NCI-H1694 treated with DMSO at 0.1 percent for 48 hours (cell line): ENCODE measurements around the gene RDH11.
A peak's percentile ranks its signal among the peaks of the same experiment; 100 is the strongest.
"Not testable (repeated sequence)": the region's sequence is repeated elsewhere in the genome, so short reads cannot be mapped to it uniquely, and the experiment has no call there.

Experiments used
- DNase-seq: peaks from one replicate; lab custom pipeline; 2025; lab: John Stamatoyannopoulos, UW

The RDH11 gene, protein sequence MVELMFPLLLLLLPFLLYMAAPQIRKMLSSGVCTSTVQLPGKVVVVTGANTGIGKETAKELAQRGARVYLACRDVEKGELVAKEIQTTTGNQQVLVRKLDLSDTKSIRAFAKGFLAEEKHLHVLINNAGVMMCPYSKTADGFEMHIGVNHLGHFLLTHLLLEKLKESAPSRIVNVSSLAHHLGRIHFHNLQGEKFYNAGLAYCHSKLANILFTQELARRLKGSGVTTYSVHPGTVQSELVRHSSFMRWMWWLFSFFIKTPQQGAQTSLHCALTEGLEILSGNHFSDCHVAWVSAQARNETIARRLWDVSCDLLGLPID

DNA sequence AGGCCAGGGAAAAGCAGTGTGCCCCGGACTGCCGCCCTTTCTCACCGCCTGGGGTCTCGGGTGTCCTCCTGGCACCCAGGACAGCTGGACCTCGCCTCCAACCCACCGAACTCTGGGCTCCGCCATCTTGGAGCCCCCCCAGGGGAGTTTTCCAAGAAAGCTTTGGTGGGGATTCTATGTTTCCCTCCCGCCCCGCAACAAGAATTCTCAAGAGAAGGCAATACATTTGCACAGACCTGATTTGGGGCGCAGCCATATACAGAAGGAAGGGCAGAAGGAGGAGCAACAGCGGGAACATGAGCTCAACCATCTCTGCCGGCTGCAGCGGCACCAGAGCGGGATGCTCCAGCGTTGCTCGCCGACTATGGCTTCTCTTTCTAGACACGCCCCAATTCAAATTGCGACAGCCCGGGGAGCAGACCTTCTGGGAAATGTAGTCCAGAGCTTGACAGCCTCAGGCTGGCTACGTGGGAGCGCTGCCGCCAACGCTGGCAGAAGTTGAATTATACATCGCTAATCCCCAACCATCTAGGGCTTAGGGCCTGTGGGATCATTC lies at the start of gene RDH11:
Gene RDH11 (minus strand): TSS at position 371 of the 556 bp plus-strand sequence. CDS start 61 bp downstream, at position 310.
- DNase-seq: peak; percentile 97

DNA sequence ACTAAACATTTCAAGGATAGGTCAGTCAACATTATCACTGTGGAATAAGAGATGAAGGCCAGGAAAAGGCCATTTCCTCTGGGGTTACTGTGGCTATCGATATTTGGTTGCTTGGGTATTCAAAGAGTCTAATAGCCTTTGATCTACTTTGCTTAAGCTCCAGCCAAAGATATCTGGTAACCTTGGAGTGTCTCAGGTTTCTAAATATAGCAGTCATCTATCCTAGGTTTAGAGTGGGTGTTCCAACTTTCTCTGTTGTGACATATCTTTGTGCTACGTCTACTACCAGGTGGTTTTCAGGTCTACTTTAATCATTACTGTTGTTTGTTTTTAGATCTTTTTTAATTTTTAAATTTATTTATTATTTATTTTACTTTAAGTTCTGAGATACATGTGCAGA lies 48.5 kb upstream of the RDH11 start:
- DNase-seq: no peak

- no peak for DNase-seq
These were observed 43.4 kb upstream of the RDH11 start for GRCh38 chr14:67738740-67739504.

GRCh38 chr14:67736771-67737170 lies 41.2 kb upstream of the RDH11 start:
- no peak for DNase-seq

DNA sequence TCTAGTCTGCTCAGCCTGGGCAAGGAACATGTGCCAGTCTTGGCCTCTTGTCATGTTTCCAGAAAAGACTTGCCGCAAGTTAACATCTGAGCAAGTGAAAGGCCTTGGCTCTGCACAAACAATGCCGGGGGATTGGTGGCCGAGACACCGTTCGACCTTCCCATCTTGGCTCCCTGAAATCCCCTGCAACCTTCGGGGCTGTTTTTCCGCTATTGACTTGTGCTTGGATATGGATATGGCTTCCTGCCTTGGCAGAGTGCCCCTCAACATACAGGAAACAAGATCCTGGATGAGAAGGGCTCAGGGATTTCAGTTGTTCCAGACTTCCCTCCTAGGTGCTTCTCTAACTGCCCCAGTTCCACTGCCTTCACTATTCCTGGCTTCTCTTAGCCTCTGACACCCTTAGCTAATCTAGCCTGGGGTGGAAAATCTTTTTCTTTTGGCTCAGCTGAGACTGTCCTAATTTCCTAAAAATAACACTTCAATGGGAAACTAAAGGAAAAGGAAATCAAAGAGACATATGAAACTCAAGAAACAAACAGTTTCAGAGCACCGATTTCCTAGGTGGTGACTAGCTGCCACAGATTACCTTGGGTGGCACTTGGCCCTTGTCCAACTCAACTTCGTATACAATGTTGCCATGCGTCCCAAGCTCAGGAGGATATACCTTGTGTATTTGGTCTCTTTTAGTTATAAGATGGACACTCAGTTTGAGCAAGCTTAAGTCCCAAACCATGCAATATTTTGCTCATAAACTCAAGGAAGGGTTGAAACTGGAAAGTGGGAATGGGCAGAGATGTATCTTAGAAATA lies 40.0 kb upstream of the RDH11 start:
- DNase-seq: no peak

DNA sequence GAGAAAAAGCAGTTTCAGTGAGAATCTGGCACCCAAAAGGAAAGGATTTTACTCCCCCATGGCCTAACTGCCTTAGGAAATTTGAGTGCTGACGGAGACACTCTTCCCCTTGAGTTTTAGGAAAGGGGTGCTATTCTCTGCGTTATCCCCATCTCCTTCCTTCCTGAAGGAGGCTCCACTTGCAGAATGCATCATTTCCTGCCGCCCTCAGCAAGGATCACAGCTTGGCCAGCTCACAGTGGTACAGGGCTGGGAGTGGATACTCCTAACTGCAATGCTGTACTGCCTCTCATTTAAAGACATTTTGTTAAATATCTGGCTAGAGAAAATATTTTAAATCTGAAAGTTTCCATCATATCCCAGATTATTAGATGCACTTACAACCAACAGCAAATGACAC lies 39.1 kb upstream of the RDH11 start:
- no peak for DNase-seq

DNA sequence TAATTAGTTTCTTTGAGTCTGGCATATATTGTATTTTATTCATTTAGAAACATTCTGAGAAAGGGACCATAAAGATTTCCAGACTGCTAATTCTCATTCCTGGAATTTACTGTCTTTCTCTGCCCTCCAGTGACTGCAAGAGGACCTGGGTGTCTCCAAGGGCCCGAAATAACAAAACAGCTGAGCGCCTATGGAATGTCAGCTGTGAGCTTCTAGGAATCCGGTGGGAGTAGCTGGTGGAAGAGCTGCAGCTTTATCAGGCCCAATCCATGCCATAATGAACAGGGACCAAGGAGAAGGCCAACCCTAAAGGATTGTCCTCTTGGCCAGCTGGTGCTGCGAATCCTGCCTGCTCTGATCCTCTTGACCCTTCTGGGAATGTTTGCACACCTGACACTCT lies 38.1 kb upstream of the RDH11 start:
- DNase-seq: no peak

DNA sequence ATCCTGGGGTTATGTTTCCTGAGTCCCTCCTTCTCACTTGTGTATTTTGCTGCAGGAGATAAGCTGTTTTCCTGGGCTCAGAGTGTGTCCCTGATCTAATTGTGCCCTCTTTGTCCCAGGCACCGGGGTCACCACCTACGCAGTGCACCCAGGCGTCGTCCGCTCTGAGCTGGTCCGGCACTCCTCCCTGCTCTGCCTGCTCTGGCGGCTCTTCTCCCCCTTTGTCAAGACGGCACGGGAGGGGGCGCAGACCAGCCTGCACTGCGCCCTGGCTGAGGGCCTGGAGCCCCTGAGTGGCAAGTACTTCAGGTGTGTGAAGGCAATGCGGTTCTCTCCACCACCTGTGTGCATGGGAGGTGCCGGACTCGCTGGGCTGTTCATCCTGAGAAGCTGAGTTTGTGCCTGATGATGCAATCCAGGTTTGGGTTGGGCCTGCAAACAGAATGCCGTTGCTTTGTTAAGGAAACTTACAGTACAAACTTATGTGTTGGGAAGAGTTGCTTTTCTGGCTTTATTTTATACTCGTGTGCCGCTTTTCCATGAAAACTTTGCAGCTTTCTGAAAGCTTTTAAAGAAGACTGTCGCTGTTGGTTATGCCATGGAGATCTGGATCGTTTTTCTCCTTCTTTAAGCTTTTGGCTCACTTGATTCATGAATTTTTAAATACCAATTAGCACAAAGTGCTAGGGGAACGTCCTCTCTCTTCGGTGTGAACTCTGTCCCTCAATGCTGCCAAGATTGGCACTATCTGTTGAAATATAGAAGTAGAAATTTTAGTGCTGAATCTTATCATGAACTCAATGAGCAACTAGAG lies 33.7 kb upstream of the RDH11 start:
- no peak for DNase-seq

- DNase-seq: no peak
These were observed 32.7 kb upstream of the RDH11 start for GRCh38 chr14:67728258-67728657.

- no peak for DNase-seq
These were observed 31.8 kb upstream of the RDH11 start for GRCh38 chr14:67727361-67727760.

DNA sequence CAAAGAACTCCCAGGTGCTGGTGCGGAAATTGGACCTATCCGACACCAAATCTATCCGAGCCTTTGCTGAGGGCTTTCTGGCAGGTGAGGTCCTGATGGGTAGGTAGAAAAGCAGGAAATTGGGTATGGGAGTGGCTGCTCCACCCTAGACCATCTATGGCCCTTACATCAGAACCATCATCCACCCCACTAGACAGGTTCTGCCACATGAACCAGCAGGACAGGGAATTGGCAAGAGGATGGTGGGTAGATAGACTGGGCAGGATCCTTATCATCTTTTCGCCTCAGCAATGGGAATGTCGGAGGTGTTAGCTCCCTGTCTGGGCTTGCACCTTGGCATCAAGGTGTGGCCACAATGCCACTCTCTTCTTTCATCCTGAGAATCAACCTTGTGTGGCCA lies 29.6 kb upstream of the RDH11 start:
- DNase-seq: no peak

DNA sequence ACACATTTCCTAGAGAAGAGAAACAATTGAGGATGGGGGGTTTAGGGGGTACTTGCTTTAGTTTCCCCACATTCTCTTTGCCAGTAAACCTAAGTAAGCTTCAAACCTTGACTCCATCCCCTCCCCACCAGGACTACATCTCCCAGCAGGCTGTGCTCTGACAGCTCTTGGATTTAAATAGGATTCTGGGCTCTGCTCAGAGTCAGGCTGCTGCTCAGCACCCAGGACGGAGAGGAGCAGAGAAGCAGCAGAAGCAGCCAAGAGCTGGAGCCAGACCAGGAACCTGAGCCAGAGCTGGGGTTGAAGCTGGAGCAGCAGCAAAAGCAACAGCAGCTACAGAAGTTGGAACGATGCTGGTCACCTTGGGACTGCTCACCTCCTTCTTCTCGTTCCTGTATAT lies 26.7 kb upstream of the RDH11 start:
- peak; percentile 53 for DNase-seq

GRCh38 chr14:67721875-67722274 lies 26.3 kb upstream of the RDH11 start:
- DNase-seq: no peak

DNA sequence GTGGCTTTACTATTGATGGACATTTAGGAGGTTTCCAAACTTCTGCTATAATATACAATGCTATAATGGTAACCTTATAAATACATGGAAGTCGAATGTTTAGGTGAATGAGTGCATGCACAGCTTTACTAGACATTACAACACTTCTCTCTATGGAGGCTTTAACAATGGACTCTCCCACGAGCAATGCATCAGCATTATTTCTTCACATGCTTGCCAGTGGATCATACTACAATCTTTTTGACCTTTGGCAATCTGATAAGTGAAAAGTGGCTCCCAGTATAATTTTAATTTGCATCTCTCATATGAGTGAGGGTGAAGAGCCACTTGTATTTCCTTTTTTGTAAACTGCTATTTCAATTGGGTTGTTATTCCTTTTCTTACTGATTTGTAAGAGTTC lies 24.3 kb upstream of the RDH11 start:
- no peak for DNase-seq

DNA sequence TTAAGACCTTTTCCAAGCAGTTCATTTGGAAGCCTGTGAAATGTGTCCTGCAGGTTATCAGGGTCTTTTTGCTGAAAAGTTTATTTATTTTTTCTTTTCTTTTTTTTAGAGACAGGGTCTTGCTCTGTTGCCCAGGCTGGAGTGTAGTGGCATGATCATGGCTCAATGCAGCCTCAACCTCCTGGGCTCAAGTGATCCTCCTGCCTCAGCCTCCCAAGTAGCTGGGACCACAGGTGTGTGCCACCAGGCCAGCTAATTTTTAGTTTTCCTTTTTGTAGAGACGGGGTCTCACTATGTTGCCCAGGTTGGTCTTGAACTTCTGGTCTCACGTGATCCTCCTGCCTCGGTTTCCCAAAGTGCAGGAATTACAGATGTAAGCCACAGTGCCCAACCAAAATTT lies 23.8 kb upstream of the RDH11 start:
- not testable (repeated sequence) for DNase-seq

- no peak for DNase-seq
These were observed 22.7 kb upstream of the RDH11 start for GRCh38 chr14:67718265-67718664.

GRCh38 chr14:67717048-67717447 lies 21.5 kb upstream of the RDH11 start:
- DNase-seq: no peak

DNA sequence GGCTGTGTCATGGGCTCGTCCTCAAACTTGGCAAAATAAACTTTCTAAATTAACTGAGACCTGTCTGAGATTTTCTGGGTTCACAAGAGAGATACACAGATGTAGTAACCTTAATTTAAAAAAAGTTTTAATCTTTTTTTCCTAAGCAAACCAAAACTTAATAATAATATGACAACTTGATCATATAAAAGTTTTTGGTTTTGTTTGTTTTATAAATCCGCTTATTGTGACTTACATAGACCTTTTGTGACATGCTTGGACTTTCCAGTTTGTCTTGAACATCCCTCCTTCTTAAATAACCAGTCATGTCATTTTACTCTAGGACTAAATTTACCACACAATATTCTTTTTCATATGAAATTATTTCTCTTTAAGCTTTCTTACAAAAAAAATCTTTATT lies 14.6 kb upstream of the RDH11 start:
- no peak for DNase-seq

- not testable (repeated sequence) for DNase-seq
These were observed 14.2 kb upstream of the RDH11 start for GRCh38 chr14:67709796-67710195.

DNA sequence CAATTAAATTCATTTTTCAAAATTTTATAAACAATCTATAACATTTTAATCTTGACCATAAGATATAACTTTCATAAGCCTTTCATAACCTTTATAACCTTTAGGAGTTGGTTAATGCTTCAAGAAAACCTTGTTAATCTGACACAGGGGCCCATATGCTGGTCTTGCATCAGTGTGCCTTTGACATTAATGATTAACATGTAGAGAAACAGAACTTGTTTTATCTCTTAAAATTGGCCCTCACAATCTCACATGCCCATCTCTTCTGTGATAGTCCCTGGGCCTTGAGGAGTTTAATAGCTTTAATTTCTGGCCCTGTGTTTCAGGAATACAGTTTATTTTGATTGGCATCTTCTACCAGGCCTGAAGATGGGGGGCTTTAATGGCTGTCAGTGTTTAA lies 13.8 kb upstream of the RDH11 start:
- DNase-seq: not testable (repeated sequence)

GRCh38 chr14:67705211-67705610 lies 9.6 kb upstream of the RDH11 start:
- DNase-seq: no peak
